Fibroblast of gingiva (primary cell): ENCODE measurements around the gene NPRL2.

Experiments used
- DNase-seq: peaks from one replicate; pipeline ENCODE4 v3.0.0-alpha.2; 2011; ENCODE audit warnings: low read depth

Gene NPRL2

DNA sequence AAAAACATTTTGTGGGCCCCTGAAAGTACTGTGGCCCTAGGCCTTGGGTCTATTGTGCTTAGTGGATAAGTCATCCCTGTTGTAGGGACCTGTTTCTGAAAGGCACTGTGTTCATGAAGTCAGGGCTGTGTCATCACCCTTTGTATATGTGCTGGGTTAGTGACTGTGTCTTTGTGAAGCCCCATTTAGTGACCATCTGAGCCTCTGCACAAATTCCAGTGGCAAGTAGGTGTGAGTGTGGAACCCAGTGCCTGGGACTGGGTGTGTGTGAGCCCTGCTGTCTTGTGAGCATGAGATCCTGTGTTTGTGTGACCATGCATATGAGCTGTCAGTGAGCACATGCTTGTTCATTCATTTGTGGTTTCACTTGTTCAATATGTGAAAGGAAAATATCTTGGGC is 46.0 kb downstream of the NPRL2 start:
- DNase-seq = no peak

DNA sequence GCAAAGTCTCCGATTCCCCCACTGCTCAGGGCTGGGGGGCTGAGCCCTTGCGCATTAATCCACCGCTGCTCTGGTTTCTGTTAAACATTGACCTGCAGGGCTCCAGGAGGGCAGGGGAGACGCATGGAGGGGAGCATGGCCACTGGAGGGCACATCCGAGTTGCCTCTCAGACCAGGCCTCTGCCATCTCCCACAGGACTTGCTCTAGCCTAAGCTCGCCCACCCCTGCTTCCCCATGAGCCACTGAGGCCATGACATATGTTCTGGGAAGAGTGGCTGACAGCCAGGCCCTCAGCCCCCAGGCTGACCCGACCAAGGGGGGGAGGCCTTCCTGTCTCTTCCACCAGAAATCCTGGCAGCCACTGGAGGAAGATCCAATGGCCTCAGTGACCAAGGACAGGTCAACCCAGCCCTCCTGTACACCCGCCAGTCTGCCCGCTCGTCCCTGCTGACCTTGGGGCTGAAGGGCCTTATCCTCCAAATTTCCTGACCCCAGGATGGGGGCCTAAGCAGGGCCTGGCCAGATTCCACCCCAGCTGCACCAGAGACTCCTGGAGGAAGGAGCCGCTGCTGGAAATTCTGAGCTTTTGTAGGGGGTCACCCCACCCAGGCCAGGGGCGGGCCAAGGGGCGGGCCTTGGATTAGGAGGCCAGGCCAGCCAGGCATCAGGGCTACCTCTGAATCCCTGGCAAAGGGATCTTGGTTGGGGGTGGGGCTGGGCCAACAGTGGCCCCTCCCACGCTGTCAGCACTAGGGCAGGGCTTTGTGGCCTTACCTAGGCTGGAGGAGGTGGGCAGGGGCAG is 47.4 kb downstream of the NPRL2 start, which contains the start of gene HYAL1:
Gene HYAL1 (minus strand): TSS at position 562 of the 803 bp plus-strand sequence. CDS start 618 bp downstream, outside the sequence.
- no peak for DNase-seq

DNA sequence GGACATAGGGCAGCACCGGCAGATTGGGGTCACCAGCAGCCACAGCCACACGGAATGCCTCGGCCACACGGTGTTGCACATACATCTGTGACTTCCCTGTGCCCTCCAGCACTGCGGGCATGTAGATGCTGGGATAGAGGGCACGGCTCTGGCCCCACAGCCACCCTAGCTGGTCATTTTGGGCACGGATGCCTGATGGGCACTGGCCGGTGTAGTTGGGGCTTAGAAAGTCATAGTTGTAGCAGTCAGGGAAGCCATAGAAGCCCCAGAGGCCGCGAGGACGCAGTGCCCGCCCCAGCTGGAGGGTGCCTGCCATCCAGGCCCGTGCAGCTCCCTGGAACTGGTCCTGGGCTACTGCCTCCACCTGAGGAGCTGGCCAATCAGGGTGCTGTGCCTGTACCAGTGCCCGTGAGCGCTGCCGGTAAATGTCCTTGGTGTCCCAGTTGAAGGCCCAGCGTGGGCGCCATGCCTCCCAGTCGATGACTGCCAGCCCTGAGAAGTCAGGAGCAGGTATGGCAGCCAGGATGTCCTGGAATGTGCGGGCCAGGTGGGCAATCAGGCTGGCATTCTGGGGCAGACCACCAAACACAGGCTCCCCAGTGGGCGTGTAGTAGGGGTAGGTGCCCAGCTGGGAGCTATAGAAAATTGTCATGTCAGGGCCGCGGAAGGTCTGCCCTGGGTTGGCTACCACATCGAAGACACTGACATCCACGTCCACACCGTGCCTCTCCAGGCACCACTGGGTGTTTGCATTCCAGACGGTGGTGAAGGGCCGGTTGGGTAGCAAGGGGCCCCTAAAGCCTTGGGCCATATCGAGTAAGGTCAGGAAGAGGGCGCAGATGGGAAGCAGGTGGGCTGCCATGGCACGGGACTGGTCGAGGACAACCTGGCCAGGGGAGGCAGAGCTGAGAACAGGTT is 48.2 kb downstream of the NPRL2 start:
- DNase-seq = no peak

DNA sequence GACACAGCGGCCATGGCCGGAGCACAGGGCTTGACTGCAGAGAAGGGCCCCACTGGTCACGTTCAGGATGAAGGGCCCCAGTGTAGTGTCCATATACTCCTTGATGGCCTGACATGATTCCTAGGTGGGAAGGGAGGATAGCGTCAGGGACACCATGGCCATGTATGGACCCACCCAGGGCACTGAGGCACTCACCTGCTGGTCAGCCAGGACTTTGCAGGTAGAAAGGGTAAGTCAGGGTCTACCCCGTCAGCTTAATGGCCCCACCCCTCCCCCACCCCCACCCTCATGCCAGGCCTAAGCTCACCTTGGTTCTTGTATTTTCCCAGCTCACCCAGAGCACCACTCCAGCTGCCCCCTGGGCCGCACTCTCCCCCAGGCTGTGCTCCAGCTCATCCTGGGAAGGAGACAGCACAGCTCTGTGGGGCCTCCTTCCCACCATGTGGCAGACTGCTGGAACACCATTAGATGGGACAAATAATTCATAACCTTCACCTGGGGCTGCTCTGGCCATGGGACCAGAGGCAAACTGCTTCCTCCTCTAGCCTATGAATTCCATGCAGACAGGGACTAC is 49.8 kb downstream of the NPRL2 start:
- DNase-seq = no peak

DNA sequence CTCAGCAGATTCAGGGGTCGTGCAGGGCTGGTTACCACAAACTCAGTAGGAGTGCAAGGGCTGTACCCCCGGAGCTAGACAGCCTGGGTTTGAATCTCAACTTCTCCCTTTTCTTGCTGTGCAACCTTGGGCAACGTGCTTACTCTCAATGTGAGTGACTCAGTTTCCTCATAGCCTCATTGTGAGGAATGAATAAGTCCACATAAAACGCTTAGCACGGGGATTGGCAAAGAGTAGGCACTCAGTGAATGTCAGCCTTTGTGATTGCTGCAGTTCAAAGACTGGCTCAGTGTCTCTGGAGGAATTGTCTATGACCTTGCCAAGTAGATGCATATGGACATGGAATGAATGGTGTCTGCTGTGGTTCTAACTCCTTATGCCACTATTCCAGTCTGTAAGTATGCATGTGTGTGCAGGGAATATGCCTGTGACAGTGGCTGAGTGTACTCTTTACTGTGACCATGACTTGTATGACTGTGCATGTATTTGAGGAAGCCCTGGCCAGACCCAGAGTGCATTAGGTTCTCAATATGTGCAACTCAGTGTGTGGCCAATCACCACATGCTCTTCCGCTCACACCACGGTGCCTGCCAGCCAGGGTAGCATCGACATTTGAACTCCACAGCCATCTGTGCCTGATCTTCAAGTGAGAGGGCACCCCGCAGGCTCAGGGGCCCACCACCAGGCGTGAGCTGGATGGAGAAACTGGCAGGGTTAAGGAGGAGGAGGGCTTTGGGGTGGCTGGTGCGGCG is 50.5 kb downstream of the NPRL2 start:
- DNase-seq = peak; percentile 67

DNA sequence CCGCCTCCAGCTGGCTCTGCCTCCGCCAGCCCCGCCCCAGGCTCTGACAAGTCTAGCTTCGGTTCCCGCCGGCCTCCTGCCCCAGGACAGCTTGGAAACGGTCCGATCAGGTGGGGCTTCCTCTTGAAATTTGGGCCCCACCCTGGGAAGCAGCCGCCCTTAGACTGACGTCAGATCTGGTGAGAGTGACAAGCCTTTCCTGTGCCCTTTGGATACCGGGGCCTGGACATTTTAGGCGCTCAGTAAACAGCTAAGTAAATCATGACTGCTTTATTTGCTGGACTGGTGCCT is 51.0 kb downstream of the NPRL2 start:
- no peak for DNase-seq

DNA sequence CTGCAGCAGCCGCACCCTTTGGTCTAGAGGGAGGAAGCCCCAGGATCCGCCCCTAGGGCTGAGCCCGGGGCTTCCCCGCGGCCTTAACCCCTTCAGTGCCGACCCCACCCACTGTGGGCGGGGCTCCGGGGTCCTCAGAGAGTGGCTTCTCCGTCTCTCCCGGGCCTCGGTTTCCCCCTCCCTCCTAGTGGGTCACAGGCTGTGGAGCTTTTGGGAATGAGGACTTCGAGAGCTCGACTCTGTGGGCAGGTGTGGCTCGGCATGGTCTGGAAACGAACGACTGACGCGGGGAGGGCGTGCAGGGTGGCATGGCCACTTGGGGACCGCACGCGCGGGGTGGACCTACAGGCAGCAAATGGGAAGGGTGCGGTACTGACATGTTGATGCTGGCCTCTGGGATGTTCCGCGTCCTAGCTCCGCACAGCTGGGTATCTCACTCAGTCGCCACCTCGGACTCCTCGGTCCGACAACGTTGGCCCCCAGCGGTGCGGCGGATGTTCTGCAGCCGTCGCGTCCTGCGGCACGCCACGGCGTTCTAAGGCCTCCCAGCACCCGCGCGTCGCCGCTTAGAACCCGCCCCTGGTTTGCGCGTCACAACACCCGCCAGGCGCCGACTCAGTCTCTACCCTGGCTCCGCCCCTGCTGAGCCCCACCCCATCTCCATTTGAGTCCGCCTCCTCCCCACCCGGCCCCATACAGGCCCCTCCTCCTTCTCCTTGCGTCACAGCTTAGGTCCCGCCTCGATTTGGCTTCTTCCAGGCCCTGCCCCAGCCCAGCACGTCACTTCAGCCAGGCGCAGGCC is 51.5 kb downstream of the NPRL2 start, which contains the start of the genes HYAL3 and NAA80:
Gene HYAL3 (minus strand): TSS at position 570 of the 802 bp plus-strand sequence. CDS start 3,803 bp downstream, outside the sequence.
Gene NAA80 (minus strand): TSS at position 570 of the 802 bp plus-strand sequence. CDS start 1,942 bp downstream, outside the sequence.
- peak; percentile 100 for DNase-seq

DNA sequence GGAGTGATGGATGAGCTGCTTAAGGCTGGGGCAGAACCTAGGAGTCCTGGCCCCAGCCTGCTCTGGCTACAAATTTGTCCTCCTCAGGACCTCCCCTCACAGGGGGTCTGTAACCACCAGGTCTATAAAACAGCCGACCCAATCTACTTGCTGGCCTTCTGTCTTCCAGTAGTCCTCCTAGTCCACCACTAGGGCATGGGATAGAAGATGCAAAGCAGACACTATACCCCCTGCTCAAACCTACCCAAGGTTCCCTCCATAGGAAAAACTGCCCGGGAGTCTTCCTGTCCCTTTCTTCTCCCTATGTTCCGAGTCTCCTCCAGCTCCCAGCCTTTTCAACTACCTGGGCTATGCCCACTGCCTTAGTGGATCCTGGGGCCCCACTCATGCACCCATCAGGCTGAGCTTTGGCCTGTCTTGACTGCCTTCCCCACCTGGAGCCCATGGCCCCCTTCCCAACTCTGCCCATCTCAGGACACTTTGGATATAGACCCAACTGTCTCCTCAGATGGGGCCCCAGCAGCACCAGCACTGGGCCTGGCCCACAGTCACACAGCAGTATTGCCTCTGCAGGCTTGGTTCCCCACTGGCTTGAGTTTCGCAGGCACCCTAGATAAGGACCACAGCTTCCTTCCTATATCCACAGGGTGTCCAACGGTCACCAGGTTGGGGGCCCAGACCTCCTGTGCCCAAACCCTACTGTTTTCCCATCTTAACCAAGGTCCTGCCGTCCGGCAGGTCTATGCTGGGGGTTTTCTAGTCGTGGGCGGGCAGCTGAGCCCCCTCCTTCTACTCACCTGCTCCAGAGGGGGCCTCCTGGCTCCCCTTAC is 52.5 kb downstream of the NPRL2 start:
- no peak for DNase-seq

DNA sequence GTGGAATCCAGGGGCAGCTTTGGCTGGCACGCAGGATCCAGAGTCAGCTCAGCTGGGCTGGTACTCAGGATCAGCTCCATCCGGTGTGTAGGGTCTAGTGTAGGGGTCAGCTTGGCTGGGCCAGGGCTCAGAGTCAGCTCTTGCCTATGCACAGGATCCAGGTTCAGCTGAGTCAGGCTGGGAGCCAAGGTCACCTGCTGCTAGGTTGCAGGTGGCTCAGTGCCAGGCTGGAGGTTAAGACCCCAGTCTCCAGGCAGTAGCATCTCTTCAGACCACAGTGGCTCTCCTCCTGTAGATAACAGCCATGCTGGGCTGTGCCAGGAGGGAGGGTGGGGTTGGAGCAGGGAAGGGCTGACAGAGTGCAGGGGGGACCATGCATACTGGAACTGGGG is 53.2 kb downstream of the NPRL2 start:
- no peak for DNase-seq
